HUES64 (cell line): ENCODE measurements around the gene THSD4.

Source experiments
- H3K27ac ChIP-seq: 2 replicates; pipeline ENCODE4 v1.7.0; 2013; ENCODE audit warnings: low read depth, low read length, inconsistent platforms
- H3K27me3 ChIP-seq: 2 replicates; pipeline ENCODE4 v1.6.1; 2013; ENCODE audit warnings: mild to moderate bottlenecking, low read length; ENCODE audit not compliant: insufficient read depth
- H3K36me3 ChIP-seq: 2 replicates; pipeline ENCODE4 v1.6.1; 2013; ENCODE audit warnings: mild to moderate bottlenecking, low read length; ENCODE audit not compliant: insufficient read depth
- H3K4me1 ChIP-seq: 2 replicates; pipeline ENCODE4 v1.6.1; 2013; ENCODE audit warnings: mild to moderate bottlenecking, low read length, moderate library complexity; ENCODE audit not compliant: insufficient read depth
- H3K4me3 ChIP-seq: 2 replicates; pipeline ENCODE4 v1.5.1; 2013; ENCODE audit warnings: mild to moderate bottlenecking, low read length, moderate library complexity
- H3K9ac ChIP-seq: 2 replicates; pipeline ENCODE4 v1.6.1; 2013; ENCODE audit warnings: mild to moderate bottlenecking, low read depth, low read length
- H3K9me3 ChIP-seq: 2 replicates; pipeline ENCODE4 v1.6.1; 2013; ENCODE audit warnings: low read depth, low read length; ENCODE audit not compliant: insufficient read depth
- WGBS: fragments of 150-250, 120-280 bp; methylation state at CpG from one replicate; pipeline ENCODE4 v1.1.7; 2013; ENCODE audit warnings: missing lambda C conversion rate; 5-methylcytosine and 5-hydroxymethylcytosine counted together

The THSD4 gene

DNA sequence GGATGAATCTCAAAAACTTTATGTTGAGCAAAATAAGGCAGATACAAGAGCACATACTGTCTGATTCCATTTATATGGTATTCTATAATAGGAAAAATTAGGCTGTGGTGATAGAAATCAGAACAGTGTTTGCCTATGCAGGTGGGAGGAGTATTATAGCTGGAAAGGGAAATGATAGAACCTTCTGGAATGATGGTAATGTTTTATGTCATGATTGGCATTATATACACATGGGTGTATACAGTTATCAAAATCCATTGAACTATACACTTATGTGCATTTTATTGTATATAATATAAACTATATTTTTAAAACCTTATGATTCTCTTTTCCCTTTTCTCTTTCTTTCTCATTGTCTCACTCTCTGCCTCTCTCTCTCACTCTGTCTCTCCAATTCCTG, 156.1 kb downstream of the THSD4 start:
- Histone ChIP-seq H3K4me1 (peaks cover 11% of the 10 kb centered on the region), H3K9ac (no peak overlapping the region), H3K4me3 (no peak overlapping the region), H3K27ac (no peak overlapping the region), H3K36me3 (no peaks in the 10 kb centered on the region), H3K9me3 (no peaks in the 10 kb centered on the region), H3K27me3 (no peaks in the 10 kb centered on the region)

DNA sequence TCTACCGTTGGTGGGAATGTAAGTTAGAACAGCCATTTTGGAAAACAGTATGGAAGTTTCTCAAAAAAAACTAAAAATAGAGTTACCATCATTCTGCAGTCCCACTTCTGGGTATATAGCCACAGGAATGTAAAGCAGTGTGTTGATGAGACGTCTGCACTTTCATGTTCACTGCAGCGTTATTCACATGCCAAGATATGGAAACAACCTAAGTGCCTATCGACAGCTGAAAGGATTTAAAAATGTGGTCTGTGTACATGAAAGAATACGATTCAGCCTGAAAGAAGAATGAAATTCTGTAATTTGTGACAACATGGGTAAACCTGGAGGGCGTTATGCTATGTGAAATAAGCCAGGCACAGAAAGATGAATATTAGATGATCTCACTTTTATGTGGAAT, 157.7 kb downstream of the THSD4 start:
- no peak overlapping the region for H3K9ac ChIP-seq
- no peak overlapping the region for H3K27ac ChIP-seq
- no peaks in the 10 kb centered on the region for H3K9me3 ChIP-seq
- H3K4me1 ChIP-seq, result peaks cover 11% of the 10 kb centered on the region
- H3K36me3 ChIP-seq, result no peaks in the 10 kb centered on the region
- 93% methylated on average over 6 of the region's 6 CpGs for WGBS
- H3K4me3 ChIP-seq, result no peak overlapping the region
- H3K27me3 ChIP-seq, result no peaks in the 10 kb centered on the region

DNA sequence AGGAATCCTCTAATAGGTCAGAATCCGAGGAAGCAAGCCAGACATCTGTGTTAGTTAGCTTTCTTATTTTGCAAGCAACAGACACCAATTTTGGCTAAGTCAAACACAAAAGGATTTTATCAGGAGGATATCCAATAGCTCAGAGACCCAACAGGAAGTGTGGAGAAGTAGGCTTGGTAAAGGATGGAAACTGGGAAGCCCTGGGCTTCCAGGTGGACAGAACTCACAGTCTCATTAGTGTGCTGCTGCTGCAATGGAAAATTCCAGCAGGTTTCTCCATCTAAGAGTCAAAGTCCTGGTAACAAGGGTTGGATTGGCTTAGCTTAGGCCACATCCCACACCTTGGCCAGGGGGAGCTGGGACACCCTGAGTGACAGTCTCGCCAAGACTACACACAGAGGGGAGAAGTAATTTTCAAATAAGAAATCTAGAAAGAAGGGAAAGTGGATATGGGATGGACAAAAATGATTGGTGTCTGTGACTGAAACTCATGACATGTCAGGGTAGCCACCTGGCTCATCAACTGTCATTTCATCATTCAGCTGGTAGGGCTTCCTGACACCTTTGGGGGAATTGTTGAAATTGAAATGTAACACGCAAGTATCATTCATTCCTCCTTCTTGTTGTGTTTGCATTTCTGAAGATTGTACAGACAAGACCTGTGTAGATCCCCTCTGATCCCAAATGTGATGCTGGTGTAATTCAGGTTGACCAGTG, 158.6 kb downstream of the THSD4 start:
- Histone ChIP-seq H3K27ac (no peak overlapping the region), H3K9me3 (no peaks in the 10 kb centered on the region), H3K36me3 (no peaks in the 10 kb centered on the region), H3K4me3 (no peak overlapping the region), H3K27me3 (no peaks in the 10 kb centered on the region), H3K9ac (no peak overlapping the region), H3K4me1 (peaks cover 11% of the 10 kb centered on the region)
- 94% methylated on average over 3 of the region's 3 CpGs for whole genome bisulfite sequencing

DNA sequence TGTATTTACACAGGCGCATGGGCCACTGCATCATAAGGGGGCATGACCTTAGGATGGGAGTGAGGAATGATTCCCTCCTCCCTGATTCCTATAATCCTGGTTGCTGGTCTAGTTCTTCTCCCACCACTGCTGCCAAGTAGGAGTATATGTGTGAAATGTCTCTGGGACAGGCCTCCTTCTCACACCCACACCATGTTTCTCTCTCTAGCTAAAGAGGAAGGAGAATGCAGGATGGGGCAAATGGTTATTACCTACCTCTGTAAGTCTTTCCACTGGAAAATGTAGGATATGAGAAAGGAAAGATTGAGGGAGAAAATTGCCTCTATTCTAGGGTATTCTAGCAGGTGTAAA, 159.2 kb downstream of the THSD4 start:
- H3K4me1 ChIP-seq, result peaks cover 11% of the 10 kb centered on the region
- no peak overlapping the region for H3K9ac ChIP-seq
- no peaks in the 10 kb centered on the region for H3K9me3 ChIP-seq
- 93% methylated on average over 1 of the region's 1 CpG for WGBS
- no peaks in the 10 kb centered on the region for H3K27me3 ChIP-seq
- H3K27ac ChIP-seq, result no peak overlapping the region
- no peaks in the 10 kb centered on the region for H3K36me3 ChIP-seq
- H3K4me3 ChIP-seq, result no peak overlapping the region

DNA sequence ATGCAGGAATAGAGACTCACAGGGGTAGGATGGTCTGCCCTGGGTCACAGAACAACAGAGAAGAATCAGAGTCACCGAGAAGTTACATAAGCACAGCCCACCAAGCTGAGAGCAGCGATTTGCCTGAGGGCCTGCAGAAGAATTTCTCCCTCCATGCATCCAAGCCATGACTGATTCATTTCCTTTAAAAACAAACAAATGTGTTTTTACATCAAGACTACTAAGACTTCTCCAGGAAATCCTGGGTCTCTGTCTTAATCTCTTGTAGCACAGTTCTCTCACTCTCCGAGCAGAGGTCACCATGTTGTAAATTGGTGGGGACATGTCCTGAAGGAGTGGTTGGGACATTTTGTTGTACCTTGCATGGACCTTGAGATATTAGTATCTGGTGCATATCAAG, 159.8 kb downstream of the THSD4 start:
- Histone ChIP-seq H3K9ac (no peak overlapping the region), H3K4me1 (peaks cover 11% of the 10 kb centered on the region), H3K9me3 (no peaks in the 10 kb centered on the region), H3K36me3 (no peaks in the 10 kb centered on the region), H3K4me3 (no peak overlapping the region), H3K27ac (no peak overlapping the region), H3K27me3 (no peaks in the 10 kb centered on the region)
- 71% methylated on average over 3 of the region's 3 CpGs for WGBS

DNA sequence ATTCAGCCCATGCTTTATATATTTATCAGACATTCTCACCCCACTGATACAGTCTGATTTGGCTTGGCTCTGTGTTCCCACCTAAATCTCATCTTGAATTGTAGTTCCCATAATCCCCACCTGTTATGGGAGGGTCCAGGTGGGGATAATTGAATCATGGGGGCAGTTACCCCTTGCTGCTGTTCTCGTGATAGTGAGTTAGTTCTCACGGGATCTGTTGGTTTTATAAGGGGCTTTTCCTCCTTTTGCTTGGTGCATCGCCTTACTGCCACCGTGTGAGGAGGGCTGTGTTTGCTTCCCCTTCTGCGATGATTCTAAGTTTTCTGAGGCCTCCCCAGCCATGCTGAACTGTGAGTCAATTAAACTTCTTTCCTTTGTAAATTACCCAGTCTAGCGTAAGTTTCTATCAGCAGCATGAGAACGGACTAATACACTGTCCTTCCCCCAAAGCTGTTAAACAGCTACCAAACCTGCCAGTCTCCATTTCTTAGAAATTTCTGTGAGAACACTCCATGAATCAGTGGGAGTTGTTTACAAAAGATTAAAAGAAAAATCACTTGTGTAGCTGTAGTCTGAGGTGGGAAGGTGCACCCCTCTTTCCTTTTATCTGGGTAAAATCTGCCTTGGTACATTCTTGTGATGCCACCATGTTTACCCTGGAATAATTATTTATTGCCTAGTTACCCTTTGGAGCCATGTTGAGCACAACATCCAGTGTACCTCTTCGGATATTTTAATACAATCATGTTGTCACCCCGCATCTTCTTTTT, 160.5 kb downstream of the THSD4 start:
- Histone ChIP-seq H3K4me3 (no peak overlapping the region), H3K27ac (no peak overlapping the region), H3K9me3 (no peaks in the 10 kb centered on the region), H3K36me3 (no peaks in the 10 kb centered on the region), H3K27me3 (no peaks in the 10 kb centered on the region), H3K4me1 (peaks cover 11% of the 10 kb centered on the region), H3K9ac (no peak overlapping the region)
- 88% methylated on average over 9 of the region's 9 CpGs for WGBS

DNA sequence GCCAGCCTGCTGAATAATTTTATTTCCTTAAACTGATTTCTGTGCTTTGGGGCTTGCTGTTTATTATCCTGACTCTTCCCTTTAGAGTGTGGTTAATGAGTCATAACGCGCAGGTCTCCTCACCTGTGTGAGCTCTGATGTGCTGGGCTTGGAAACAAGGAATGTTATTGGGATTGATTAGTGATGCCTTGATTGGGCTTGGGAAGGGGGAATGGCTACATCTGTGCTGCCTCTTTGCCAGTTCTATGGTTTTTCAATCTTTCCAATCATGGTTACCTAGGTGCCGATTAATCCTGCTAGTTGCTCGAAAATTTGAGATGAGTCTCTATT, 161.0 kb downstream of the THSD4 start:
- Histone ChIP-seq H3K27ac (no peak overlapping the region), H3K4me3 (no peak overlapping the region), H3K36me3 (no peaks in the 10 kb centered on the region), H3K9me3 (no peaks in the 10 kb centered on the region), H3K9ac (no peak overlapping the region), H3K4me1 (peaks cover 14% of the 10 kb centered on the region), H3K27me3 (no peaks in the 10 kb centered on the region)
- over 99% methylated on average over 4 of the region's 4 CpGs for WGBS

DNA sequence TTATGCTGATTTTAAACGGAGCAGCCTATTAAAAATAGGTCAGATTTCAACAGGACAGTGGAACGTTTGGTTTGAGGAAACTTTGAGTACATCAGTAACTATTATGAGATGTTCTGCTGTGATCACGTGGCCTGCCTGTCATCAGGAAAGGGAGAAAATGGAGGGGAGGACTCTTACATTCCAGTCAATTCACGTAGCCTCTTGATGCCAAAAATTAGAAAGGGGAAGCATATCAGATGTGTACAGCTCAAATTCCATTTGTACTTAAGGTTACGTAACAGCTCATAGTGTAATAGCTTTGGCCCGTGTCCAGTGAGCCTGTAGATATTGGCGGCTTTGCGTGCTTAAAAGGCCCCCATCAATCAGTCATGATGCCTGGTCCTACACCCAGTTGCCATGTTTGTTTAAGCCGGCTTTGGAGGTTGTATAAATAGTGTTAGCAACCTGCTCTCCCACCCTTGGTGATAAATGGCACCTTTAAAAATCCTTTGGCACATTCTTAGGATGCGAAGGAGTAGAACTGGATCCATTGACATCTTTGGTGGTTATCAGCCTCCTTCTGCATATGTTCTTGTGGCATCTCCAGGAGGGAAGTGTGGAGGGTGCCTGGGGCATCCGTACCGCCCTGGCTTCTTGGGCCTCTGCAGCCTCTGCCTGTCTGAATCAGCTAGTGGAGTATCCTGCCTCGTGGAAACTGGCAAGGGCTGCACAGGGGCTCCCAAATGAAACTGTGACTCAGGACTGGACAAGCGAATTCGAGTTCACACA, 163.9 kb downstream of the THSD4 start:
- H3K9ac ChIP-seq, result no peak overlapping the region
- no peaks in the 10 kb centered on the region for H3K27me3 ChIP-seq
- H3K9me3 ChIP-seq, result no peaks in the 10 kb centered on the region
- H3K4me3 ChIP-seq, result no peak overlapping the region
- H3K4me1 ChIP-seq, result peaks cover 22% of the 10 kb centered on the region
- H3K36me3 ChIP-seq, result no peaks in the 10 kb centered on the region
- H3K27ac ChIP-seq, result no peak overlapping the region
- 92% methylated on average over 15 of the region's 15 CpGs for WGBS

DNA sequence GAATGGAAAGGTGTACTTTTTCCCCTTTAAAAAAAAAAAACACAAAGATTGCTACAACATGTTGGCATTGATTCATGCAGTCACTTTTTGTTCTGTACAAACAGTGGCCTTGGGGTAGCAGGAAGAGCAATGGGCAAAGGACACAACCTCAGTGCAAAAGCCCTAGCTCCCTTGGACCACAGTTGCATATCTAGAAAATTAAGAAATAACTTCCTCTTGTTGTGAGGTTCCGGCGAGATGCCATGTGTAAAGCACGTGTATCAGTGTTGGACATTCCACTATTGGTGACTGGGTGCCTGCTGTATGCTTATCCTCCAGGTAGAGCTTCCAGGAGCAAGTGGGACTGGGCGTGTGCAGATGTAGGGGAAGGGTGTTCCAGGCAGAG, 164.5 kb downstream of the THSD4 start:
- Histone ChIP-seq H3K9me3 (no peaks in the 10 kb centered on the region), H3K36me3 (no peaks in the 10 kb centered on the region), H3K27me3 (no peaks in the 10 kb centered on the region), H3K9ac (no peak overlapping the region), H3K4me3 (no peak overlapping the region), H3K4me1 (peaks cover 22% of the 10 kb centered on the region), H3K27ac (no peak overlapping the region)
- WGBS, result 95% methylated on average over 4 of the region's 4 CpGs

DNA sequence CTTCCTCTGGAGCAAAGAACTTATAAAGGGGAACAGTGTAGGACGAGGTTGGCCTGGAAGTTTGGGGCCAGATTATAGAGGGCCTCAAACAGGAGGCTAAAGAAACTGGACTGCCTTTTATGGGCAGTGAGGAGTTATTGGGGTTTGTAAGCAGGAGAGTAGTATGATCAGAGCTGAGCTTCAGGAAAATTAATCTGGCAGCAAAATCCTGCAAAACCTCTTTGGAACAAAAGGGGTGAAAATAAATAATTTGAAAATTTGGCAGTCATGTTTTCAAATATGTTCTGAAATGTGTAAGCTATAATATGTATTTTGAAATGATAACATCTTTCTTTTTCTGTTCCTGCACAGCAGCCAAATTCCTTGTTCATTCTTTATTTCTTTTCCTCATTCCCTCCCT, 164.9 kb downstream of the THSD4 start:
- Histone ChIP-seq H3K4me1 (peaks cover 17% of the 10 kb centered on the region), H3K4me3 (no peak overlapping the region), H3K9ac (no peak overlapping the region), H3K27ac (no peak overlapping the region), H3K9me3 (no peaks in the 10 kb centered on the region), H3K36me3 (no peaks in the 10 kb centered on the region), H3K27me3 (no peaks in the 10 kb centered on the region)
- 88% methylated on average over 1 of the region's 1 CpG for WGBS

DNA sequence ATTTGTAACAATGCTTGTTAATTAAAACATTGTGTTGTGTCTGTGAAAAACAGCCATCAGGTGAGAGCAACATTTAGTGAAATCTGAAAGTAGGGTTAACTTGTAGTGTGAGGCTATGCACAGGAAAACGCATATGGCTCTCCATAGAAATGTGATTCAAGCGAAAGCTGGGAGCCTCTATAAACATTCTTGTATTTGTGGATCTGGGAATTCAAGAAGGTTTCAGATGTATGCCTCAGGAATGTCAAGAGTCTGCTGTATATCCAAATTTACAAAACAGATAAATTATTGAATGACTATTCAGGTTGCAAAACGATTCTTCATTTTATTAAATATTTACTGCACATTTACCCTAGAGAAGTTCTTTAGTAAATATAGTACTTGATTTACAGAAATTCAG, 166.0 kb downstream of the THSD4 start:
- Histone ChIP-seq H3K4me1 (peaks cover 11% of the 10 kb centered on the region; the same call in 1 of the 2 replicates), H3K27me3 (no peaks in the 10 kb centered on the region), H3K9me3 (no peaks in the 10 kb centered on the region), H3K27ac (no peak overlapping the region), H3K9ac (no peak overlapping the region), H3K36me3 (no peaks in the 10 kb centered on the region), H3K4me3 (no peak overlapping the region)
- WGBS, result 87% methylated on average over 2 of the region's 3 CpGs
